Measurements from ENCODE around the gene SRGAP3.

DNA sequence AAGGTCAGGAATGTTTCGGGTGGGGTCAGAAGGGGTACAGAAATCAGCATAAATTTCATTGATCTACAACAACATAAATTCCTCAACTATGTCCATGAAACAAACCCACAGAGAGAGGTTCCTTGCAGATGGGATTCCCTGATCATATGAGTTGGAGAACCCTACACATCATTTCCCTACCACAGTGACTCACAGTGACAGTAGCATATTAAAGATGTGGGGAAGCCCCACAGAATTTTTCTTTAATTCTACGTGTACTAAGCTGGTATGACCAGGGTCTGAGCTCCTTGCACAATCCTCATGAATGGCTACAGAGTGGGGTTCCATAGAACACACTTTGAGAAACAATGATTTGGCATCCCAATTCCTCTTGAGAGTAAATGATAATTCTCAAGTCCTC, 169.3 kb downstream of the SRGAP3 start:
- TF ChIP-seq, protein P1, sequence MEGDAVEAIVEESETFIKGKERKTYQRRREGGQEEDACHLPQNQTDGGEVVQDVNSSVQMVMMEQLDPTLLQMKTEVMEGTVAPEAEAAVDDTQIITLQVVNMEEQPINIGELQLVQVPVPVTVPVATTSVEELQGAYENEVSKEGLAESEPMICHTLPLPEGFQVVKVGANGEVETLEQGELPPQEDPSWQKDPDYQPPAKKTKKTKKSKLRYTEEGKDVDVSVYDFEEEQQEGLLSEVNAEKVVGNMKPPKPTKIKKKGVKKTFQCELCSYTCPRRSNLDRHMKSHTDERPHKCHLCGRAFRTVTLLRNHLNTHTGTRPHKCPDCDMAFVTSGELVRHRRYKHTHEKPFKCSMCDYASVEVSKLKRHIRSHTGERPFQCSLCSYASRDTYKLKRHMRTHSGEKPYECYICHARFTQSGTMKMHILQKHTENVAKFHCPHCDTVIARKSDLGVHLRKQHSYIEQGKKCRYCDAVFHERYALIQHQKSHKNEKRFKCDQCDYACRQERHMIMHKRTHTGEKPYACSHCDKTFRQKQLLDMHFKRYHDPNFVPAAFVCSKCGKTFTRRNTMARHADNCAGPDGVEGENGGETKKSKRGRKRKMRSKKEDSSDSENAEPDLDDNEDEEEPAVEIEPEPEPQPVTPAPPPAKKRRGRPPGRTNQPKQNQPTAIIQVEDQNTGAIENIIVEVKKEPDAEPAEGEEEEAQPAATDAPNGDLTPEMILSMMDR (IDR thresholded peaks at IDR 0.05; ENCODE audit: low read depth, low read length): no peak
- no peak for TF ChIP-seq EZH2phosphoT487 (IDR thresholded peaks at IDR 0.05; ENCODE audit: low read depth)

Data from OCI-LY3 (cell line).